ENCODE results near the gene CYREN.

CYREN gene

DNA sequence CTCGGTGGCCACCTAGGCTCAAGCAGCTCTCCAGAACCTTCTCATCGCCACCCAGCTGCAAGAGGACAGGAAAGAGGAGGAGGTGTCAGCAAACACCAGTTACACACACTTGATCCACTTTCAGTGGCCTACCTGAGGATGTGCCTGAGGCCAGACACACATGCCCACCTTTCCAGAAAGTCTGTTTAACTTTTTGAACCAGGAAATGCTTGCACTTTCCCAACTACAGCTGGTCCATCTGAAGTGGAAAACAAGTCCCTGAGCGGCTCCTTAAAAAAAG is 15.7 kb upstream of the CYREN start:
- H3K4me3 ChIP-seq (ENCODE audit: low read length, poor library complexity, severe bottlenecking), result no peak overlapping the region
- H3K79me2 ChIP-seq (ENCODE audit: insufficient read depth, low read length), result no peaks in the 10 kb centered on the region
- no peak overlapping the region for H2AFZ ChIP-seq (ENCODE audit: low read length)
- H3F3A ChIP-seq (ENCODE audit: low read depth), result no peaks in the 10 kb centered on the region
- H3K27me3 ChIP-seq (ENCODE audit: insufficient read depth, low read length, poor library complexity, severe bottlenecking), result no peaks in the 10 kb centered on the region
- H3K9me3 ChIP-seq (ENCODE audit: insufficient read depth, low read depth, low read length), result peaks cover 11% of the 10 kb centered on the region; the same call in 1 of the 2 replicates
- no peak overlapping the region for H3K9ac ChIP-seq (ENCODE audit: low read depth, low read length, poor library complexity, severe bottlenecking)
- no peak overlapping the region for H3K4me2 ChIP-seq (ENCODE audit: low read depth, low read length, poor library complexity, severe bottlenecking)
- TF ChIP-seq EZH2phosphoT487 (IDR thresholded peaks at IDR 0.05; ENCODE audit: borderline replicate concordance), result no peak
- TF ChIP-seq, protein P1, sequence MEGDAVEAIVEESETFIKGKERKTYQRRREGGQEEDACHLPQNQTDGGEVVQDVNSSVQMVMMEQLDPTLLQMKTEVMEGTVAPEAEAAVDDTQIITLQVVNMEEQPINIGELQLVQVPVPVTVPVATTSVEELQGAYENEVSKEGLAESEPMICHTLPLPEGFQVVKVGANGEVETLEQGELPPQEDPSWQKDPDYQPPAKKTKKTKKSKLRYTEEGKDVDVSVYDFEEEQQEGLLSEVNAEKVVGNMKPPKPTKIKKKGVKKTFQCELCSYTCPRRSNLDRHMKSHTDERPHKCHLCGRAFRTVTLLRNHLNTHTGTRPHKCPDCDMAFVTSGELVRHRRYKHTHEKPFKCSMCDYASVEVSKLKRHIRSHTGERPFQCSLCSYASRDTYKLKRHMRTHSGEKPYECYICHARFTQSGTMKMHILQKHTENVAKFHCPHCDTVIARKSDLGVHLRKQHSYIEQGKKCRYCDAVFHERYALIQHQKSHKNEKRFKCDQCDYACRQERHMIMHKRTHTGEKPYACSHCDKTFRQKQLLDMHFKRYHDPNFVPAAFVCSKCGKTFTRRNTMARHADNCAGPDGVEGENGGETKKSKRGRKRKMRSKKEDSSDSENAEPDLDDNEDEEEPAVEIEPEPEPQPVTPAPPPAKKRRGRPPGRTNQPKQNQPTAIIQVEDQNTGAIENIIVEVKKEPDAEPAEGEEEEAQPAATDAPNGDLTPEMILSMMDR (conservative IDR thresholded peaks at IDR 0.05; ENCODE audit: low read length), result no peak
- peaks cover 16% of the 10 kb centered on the region; the same call in 1 of the 2 replicates for H3K36me3 ChIP-seq (ENCODE audit: insufficient read depth, low read length)
- no peaks in the 10 kb centered on the region for H3K9me2 ChIP-seq (replicated peaks; ENCODE audit: low read depth, low read length)
- peaks cover 6% of the 10 kb centered on the region for H3K4me1 ChIP-seq (ENCODE audit: insufficient read depth, low read length, poor library complexity, severe bottlenecking)
- H4K20me1 ChIP-seq (ENCODE audit: insufficient read depth, low read length, poor library complexity, severe bottlenecking), result no peaks in the 10 kb centered on the region

DNA sequence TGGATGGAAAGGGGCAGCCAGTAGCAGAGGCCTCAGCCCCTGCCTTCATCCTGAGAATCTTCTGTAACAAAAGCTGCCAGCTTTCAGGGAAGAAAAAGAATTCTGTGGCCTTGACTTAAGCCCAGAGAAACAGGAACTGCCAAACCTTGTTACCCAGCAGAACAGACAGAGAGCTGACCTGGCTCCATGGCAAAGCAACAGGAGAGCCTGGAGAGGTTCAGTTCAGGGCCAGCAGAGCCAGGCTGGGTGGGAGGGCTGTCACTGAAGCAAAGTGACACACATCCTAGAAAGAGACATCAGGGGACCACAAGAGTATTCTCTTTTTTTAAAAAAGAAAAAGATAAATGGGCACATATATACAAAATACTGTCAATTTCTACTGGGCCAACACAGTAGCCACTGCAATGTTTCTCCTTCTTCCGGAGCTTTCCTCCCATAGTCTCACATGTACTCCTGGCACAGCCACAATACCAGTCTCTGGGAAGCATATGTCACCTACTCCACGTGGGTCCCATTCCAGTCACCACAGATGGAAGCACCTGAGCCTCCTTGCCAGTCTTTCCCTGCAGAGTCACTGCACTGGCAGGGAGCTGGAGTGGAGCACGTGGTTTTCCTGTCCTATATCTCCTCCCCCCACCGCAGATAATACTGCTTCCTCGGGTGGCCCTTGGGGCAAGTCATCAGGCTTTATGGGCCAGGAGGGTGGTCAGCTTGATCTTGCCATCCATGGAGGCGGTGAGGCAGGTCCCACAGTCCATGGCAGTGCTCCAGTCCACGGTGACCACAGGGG is 15.2 kb upstream of the CYREN start:
- no peak overlapping the region for H2AFZ ChIP-seq (ENCODE audit: low read length)
- no peaks in the 10 kb centered on the region for H3K27me3 ChIP-seq (ENCODE audit: insufficient read depth, low read length, poor library complexity, severe bottlenecking)
- H3K4me2 ChIP-seq (ENCODE audit: low read depth, low read length, poor library complexity, severe bottlenecking), result no peak overlapping the region
- H3K9me2 ChIP-seq (replicated peaks; ENCODE audit: low read depth, low read length), result no peaks in the 10 kb centered on the region
- H3K4me3 ChIP-seq (ENCODE audit: low read length, poor library complexity, severe bottlenecking), result no peak overlapping the region
- peaks cover 6% of the 10 kb centered on the region for H3K4me1 ChIP-seq (ENCODE audit: insufficient read depth, low read length, poor library complexity, severe bottlenecking)
- H3K9ac ChIP-seq (ENCODE audit: low read depth, low read length, poor library complexity, severe bottlenecking), result no peak overlapping the region
- TF ChIP-seq, protein P1 (conservative IDR thresholded peaks at IDR 0.05; ENCODE audit: low read length), result no peak
- TF ChIP-seq EZH2phosphoT487 (IDR thresholded peaks at IDR 0.05; ENCODE audit: borderline replicate concordance), result no peak
- no peaks in the 10 kb centered on the region for H4K20me1 ChIP-seq (ENCODE audit: insufficient read depth, low read length, poor library complexity, severe bottlenecking)
- H3F3A ChIP-seq (ENCODE audit: low read depth), result no peaks in the 10 kb centered on the region
- peaks cover 16% of the 10 kb centered on the region; the same call in 1 of the 2 replicates for H3K36me3 ChIP-seq (ENCODE audit: insufficient read depth, low read length)
- H3K79me2 ChIP-seq (ENCODE audit: insufficient read depth, low read length), result no peaks in the 10 kb centered on the region
- peaks cover 15% of the 10 kb centered on the region; the same call in 1 of the 2 replicates for H3K9me3 ChIP-seq (ENCODE audit: insufficient read depth, low read depth, low read length)

DNA sequence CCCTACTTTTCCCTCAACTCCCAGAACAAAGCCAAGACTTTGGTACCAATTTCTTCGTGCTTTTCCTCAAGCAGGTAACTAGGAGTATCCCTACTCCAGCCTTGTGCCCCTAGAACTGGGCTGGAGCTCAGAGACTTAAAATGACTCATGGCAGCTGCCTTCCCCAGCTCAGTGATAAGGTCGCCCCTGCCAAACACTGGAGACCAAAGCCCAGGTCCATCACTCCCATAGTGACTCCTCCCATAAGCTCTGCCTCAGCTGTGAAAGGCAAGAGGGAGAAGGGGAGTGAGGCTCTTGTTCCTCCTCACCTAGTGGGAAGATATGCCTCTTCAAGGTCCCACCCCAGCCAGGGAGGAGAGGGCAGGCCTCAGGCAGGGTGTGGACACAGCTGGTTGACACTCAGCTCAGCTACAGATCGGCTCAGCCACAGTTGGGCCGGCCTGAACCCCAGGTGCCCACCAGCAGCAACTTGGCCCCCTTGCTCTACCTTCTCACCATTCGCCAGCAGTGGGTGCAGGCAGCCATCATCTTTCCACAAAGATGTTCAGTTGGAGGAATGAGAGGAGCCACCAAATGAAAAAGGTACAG is 13.8 kb upstream of the CYREN start:
- no peak overlapping the region for H3K9ac ChIP-seq (ENCODE audit: low read depth, low read length, poor library complexity, severe bottlenecking)
- H3K36me3 ChIP-seq (ENCODE audit: insufficient read depth, low read length), result peaks cover 16% of the 10 kb centered on the region; the same call in 1 of the 2 replicates
- no peaks in the 10 kb centered on the region for H3K79me2 ChIP-seq (ENCODE audit: insufficient read depth, low read length)
- TF ChIP-seq EZH2phosphoT487 (IDR thresholded peaks at IDR 0.05; ENCODE audit: borderline replicate concordance), result no peak
- TF ChIP-seq, protein P1 (conservative IDR thresholded peaks at IDR 0.05; ENCODE audit: low read length), result no peak
- peaks cover 6% of the 10 kb centered on the region for H3K4me1 ChIP-seq (ENCODE audit: insufficient read depth, low read length, poor library complexity, severe bottlenecking)
- H3K27me3 ChIP-seq (ENCODE audit: insufficient read depth, low read length, poor library complexity, severe bottlenecking), result no peaks in the 10 kb centered on the region
- no peaks in the 10 kb centered on the region for H3K9me2 ChIP-seq (replicated peaks; ENCODE audit: low read depth, low read length)
- H3K9me3 ChIP-seq (ENCODE audit: insufficient read depth, low read depth, low read length), result peaks cover 15% of the 10 kb centered on the region; the same call in 1 of the 2 replicates
- H3K4me3 ChIP-seq (ENCODE audit: low read length, poor library complexity, severe bottlenecking), result no peak overlapping the region
- H2AFZ ChIP-seq (ENCODE audit: low read length), result no peak overlapping the region
- no peaks in the 10 kb centered on the region for H3F3A ChIP-seq (ENCODE audit: low read depth)
- H4K20me1 ChIP-seq (ENCODE audit: insufficient read depth, low read length, poor library complexity, severe bottlenecking), result no peaks in the 10 kb centered on the region
- H3K4me2 ChIP-seq (ENCODE audit: low read depth, low read length, poor library complexity, severe bottlenecking), result no peak overlapping the region
